ENCODE results near the gene JAKMIP3.

GRCh38 chr10:132065491-132066105, at the start of gene JAKMIP3:
- no peak for TF ChIP-seq EZH2phosphoT487 (conservative IDR thresholded peaks at IDR 0.05; ENCODE audit: low read length)
- TF ChIP-seq CTCF (IDR thresholded peaks at IDR 0.05; ENCODE audit: insufficient read depth, low read length, poor library complexity, severe bottlenecking), result no peak
